ENCODE measurements around the gene ST3GAL3. TPM values are rescaled to one million over a fixed set of nuclear protein-coding genes. Genes with fewer than 3 reads are reported as not detected.

Gene ST3GAL3
- total RNA-seq, 1 donor from 2014 or later = 24.3 TPM

DNA sequence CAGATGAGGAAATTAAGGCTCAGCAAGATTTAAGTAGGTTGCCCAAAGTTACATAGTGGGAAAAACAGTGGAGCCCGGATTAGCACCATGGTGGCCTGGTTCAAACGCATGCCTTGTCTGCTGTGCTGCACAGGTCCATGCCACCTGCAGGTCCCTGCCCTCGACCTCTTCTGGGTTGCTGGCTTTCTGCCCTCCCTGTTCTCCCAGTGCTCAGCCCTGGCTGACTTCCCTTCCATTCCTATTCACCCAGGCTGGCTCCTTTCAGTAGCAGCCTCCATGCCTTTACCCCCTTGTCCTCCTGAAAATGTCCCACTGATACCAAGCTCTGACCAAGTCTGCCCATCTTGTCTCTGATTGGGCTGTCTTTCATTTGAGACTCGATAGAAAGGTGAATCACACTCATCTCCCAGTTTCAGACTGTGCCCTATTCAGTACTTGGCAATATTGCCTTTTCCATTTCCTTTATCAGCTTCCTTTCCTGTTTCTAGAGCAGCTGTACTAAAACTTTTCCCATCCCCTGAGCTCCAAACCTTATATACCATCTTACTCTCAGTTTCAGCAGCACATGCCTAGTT is 75.8 kb downstream of the ST3GAL3 start:
- ATAC-seq (ENCODE audit: low read depth) = no peak
- Mint-ChIP-seq H3K9me3 (peaks cover 15% of the 10 kb centered on the region), H3K27ac (no peak overlapping the region), H3K4me1 (no peaks in the 10 kb centered on the region), H3K27me3 (no peaks in the 10 kb centered on the region), H3K36me3 (ENCODE audit: low read depth) (peaks cover 26% of the 10 kb centered on the region), H3K4me3 (no peak overlapping the region)
- ChIA-PET CTCF (interaction anchor here (1.7 kb wide), 1 partner anchor 20 kb away, joined by 7 read pairs; no protein-coding TSS in a partner anchor), POLR2A (no interaction called here)
- intact Hi-C loops (cut with micrococcal nuclease) = no loop called here
- DNase-seq = no peak
- no peak for TF ChIP-seq CTCF (IDR thresholded peaks at IDR 0.05)

DNA sequence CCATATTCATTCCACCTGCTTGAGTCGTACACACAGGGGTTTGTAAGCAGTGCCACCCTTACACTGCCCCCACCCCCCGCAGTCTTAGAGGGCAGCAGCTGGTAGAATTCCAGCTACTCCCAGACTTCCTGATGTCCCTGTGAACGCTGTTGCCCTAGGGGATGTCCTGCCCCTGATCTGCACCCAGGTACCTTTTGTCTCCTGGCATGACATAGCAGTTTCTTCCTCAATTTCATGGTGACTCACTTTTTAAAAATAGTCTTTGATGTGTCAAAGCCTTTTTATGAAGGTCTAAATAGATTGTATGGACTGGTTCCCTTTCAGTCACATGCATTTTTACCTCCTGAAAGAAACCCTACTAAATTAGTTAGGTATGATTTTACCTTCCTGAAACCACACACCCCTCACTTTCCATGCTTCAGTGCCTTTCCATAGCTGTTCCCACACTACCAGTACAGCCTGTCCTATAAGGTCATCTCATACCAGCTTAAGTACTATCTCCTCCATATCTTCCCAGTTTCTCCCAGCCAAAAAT is 76.4 kb downstream of the ST3GAL3 start:
- CTCF ChIA-PET = interaction anchor here (1.7 kb wide), 1 partner anchor 20 kb away, joined by 7 read pairs; no protein-coding TSS in a partner anchor

DNA sequence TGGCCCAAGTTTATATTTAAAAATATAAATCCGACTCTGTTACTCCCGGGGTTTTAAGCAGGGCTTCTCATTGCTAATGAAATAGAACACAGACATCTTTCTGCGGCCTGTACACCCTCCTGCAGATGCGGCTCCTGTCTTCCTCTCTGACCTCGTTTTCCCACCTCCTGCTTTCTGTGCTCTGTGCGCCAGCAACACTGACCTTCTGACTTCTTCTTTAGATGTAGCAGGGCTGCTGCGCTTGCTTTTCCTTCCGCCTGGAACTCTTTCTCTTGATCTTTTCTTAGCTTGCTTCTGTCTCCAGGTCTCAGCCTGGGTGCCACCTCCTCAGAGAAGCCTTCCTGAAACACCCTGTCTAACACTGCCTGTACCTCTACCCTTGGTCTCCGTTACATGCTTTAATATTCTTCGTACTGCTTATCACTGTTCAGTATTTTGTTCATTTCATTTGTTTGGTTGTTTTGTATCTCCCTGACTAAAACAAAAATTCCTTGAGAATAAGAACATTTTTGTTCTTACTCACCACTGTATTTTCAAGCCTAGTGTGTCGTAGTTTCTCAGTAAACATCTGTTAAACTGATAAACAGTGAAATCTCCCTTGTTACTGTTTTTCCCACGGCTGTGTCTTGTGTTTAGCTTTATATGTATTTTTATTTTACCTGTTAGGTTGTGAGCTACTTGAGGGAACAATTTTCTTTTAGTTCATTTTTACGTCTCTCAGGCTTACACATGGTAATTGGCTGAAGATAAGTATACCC is 79.0 kb downstream of the ST3GAL3 start:
- CTCF ChIA-PET = no interaction called here

More for the DNA sequence above, 76.4 kb downstream of the ST3GAL3 start:
- ATAC-seq (ENCODE audit: low read depth) (no peak), DNase-seq (no peak)
- intact Hi-C loops (cut with micrococcal nuclease) = no loop called here
- no peak overlapping the region for H3K4me3 Mint-ChIP-seq
- no peak overlapping the region for H3K27ac Mint-ChIP-seq
- no peaks in the 10 kb centered on the region for H3K27me3 Mint-ChIP-seq
- peaks cover 25% of the 10 kb centered on the region for H3K36me3 Mint-ChIP-seq (ENCODE audit: low read depth)
- H3K9me3 Mint-ChIP-seq = peaks cover 15% of the 10 kb centered on the region
- no peaks in the 10 kb centered on the region for H3K4me1 Mint-ChIP-seq
- no peak for TF ChIP-seq CTCF (IDR thresholded peaks at IDR 0.05)
- POLR2A ChIA-PET = no interaction called here

GRCh38 chr1:43786960-43787359 is 79.6 kb downstream of the ST3GAL3 start:
- CTCF ChIA-PET = no interaction called here
- intact Hi-C loops (cut with micrococcal nuclease) = no loop called here

More for the DNA sequence above, 79.0 kb downstream of the ST3GAL3 start:
- no peaks in the 10 kb centered on the region for H3K9me3 Mint-ChIP-seq
- POLR2A ChIA-PET = interaction anchor here (0.6 kb wide), 1 partner anchor 44 kb away, joined by 6 read pairs; no protein-coding TSS in a partner anchor
- no peak for DNase-seq
- H3K27me3 Mint-ChIP-seq = no peaks in the 10 kb centered on the region
- intact Hi-C loops (cut with micrococcal nuclease) = no loop called here
- no peak overlapping the region for H3K27ac Mint-ChIP-seq
- no peak for ATAC-seq (ENCODE audit: low read depth)
- H3K36me3 Mint-ChIP-seq (ENCODE audit: low read depth) = peaks cover 3% of the 10 kb centered on the region
- H3K4me3 Mint-ChIP-seq = no peak overlapping the region
- no peak for TF ChIP-seq CTCF (IDR thresholded peaks at IDR 0.05)
- no peaks in the 10 kb centered on the region for H3K4me1 Mint-ChIP-seq

More at GRCh38 chr1:43786960-43787359, 79.6 kb downstream of the ST3GAL3 start:
- Mint-ChIP-seq H3K27ac (no peak overlapping the region), H3K27me3 (no peaks in the 10 kb centered on the region), H3K36me3 (ENCODE audit: low read depth) (peaks cover under 1% of the 10 kb centered on the region), H3K4me1 (no peaks in the 10 kb centered on the region), H3K4me3 (no peak overlapping the region), H3K9me3 (no peaks in the 10 kb centered on the region)
- ATAC-seq (ENCODE audit: low read depth) (no peak), DNase-seq (no peak)
- POLR2A ChIA-PET = interaction anchor here (0.6 kb wide), 1 partner anchor 43 kb away, joined by 6 read pairs; no protein-coding TSS in a partner anchor
- TF ChIP-seq CTCF (IDR thresholded peaks at IDR 0.05) = no peak
